H4 (cell line): ENCODE data around the gene FRMD8. TPM values are rescaled to one million over a fixed set of nuclear protein-coding genes. Genes with fewer than 3 reads are reported as not detected.

Source experiments
- DNase-seq: peaks from one replicate; pipeline ENCODE4 v3.0.0-alpha.2; 2015; ENCODE audit warnings: low spot score
- total RNA-seq: library from RNA; depleted of rRNA; stranded (reverse); fragments of >200 nt; shearing (Covaris generic); gene quantifications from 2 replicates; pipeline ENCODE4 v1.2.3, GENCODE V29; 2014

Gene FRMD8
- total RNA-seq, 1 experiment from 2014 or later, result 16.3 TPM

GRCh38 chr11:65392899-65393298, 6.5 kb downstream of the FRMD8 start:
- no peak for DNase-seq

- DNase-seq, result no peak
Measured at GRCh38 chr11:65393513-65394079, 7.2 kb downstream of the FRMD8 start.

DNA sequence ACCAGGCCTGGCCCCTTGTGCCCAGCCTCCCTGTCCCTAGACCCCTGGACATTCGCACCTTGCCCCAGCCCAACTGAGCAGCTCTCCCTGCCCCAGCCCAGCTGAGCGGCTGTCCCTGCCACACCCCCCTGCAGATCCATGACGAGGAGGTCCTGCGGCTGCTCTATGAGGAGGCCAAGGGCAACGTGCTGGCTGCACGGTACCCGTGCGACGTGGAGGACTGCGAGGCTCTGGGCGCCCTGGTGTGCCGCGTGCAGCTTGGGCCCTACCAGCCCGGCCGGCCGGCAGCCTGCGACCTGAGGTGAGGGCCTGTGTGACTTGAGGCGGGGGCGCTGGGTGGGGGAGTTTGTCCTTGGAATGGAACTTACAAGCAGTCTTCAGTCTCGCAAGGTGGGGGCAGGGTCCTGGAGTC, 7.7 kb downstream of the FRMD8 start:
- DNase-seq, result no peak

- no peak for DNase-seq
Measured at GRCh38 chr11:65395961-65396530, 9.6 kb downstream of the FRMD8 start.

DNA sequence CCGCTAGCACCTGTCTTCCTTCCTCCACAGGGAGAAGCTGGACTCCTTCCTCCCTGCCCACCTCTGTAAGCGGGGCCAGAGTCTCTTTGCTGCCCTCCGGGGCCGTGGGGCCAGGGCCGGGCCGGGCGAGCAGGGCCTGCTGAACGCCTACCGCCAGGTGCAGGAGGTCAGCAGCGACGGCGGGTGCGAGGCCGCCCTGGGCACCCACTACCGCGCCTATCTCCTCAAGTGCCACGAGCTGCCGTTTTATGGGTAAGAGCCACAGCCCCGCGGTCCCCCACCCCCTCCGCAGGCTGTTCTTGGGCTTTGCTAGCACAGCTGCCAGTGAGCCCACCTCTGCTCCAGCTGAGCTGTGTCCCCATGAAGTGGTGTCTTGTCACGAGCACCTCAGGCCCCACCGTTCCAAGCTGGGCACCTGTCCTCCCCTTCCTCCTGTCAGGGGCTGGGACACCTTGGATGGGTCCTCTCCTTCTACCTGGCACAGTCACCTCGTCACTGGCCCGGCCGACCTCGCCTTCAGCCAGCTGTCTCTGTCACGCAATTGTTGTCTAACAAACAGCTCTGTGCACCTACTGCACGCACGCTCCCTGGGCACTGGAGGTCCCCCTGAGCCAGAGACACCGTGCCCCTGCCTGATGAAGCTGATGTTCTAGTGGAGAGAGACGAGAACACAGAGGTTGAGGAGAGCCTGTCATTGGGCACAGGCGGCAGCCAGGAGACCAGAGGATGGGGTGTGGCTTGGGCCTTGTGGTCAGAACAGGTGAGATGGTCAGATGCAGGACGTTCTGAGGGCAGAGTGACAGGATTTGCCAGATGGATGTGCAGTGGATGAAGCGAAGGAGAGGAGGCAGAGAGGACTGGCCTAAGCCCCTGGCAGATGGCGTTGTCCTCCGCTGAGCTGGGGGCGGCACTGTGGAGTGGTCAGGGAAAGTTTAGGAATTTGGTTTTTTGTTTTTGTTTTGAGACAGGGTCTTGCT, 10.6 kb downstream of the FRMD8 start:
- no peak for DNase-seq

- no peak for DNase-seq
Measured at GRCh38 chr11:65398362-65398910, 12.0 kb downstream of the FRMD8 start.

DNA sequence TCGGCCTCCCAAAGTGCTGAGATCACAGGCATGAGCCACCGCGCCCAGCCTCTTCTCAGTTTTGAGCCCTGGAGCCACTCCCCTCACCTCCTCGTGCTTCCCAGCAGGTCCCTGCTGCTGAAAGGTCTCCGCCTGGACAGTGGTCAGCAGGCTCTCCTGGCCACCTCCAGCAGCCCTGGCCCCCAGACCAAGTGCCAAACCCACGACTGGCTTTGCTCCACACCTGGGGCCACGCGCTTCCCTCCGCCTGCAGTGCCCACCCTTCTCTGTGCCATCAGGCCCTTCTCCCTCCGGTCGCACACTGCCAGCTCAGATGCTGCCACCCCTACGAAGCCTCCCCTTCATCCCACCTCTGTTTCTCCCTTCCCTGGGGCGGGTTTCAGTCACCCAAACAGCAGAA, 12.8 kb downstream of the FRMD8 start:
- no peak for DNase-seq

DNA sequence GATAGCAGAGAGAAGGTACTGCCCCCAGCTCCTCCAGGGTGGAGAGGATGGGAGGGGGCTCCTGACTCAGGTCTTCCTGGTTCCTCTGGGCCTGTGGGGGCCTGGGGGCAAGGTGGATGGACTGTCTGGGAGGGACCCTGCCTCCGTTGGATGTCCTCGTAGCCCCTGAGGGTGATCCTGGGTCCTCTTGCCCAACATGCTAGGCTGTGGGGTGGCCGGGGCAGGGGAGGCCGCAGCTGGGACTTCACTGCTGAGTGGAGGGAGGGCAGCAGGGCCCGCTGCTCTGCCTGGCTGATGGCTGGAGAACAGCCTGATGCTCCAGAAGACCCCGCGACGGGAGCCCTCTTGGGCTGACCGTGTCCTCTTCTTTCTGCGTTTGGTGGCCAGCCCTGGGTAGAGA, 13.4 kb downstream of the FRMD8 start:
- DNase-seq, result no peak

- no peak for DNase-seq
Measured at GRCh38 chr11:65400307-65401072, 14.1 kb downstream of the FRMD8 start.

- DNase-seq, result no peak
Measured at GRCh38 chr11:65401073-65401802, 14.8 kb downstream of the FRMD8 start.

GRCh38 chr11:65401803-65402248, 15.4 kb downstream of the FRMD8 start:
- DNase-seq, result no peak

GRCh38 chr11:65402790-65403189, 16.4 kb downstream of the FRMD8 start:
- no peak for DNase-seq

DNA sequence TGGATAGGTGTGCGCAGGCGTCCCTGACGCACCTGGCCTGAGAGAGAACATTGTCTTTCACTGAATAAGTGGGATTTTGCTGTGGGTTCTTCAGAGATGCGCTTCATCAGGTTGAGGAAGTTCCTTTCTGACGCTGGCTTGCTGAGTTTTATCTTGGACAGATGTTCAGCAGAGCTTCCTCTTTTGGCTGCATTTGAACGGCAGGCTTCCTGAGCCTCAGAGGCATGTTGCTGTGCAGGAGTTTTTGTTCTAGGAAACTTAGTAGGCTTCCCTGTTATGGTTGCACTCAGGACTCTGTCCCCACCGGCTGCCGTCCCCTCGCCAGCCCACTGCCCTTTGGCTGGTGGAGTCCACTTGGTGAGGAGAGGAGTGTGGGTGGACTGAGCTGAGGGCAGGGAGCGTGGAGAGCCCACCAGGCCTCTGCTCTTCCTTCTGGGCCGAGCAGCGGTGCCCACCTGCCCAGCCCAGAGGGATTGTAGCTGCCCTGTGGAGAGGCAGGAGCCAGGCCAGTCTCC, 17.2 kb downstream of the FRMD8 start:
- no peak for DNase-seq

GRCh38 chr11:65404210-65404609, 17.8 kb downstream of the FRMD8 start:
- no peak for DNase-seq

DNA sequence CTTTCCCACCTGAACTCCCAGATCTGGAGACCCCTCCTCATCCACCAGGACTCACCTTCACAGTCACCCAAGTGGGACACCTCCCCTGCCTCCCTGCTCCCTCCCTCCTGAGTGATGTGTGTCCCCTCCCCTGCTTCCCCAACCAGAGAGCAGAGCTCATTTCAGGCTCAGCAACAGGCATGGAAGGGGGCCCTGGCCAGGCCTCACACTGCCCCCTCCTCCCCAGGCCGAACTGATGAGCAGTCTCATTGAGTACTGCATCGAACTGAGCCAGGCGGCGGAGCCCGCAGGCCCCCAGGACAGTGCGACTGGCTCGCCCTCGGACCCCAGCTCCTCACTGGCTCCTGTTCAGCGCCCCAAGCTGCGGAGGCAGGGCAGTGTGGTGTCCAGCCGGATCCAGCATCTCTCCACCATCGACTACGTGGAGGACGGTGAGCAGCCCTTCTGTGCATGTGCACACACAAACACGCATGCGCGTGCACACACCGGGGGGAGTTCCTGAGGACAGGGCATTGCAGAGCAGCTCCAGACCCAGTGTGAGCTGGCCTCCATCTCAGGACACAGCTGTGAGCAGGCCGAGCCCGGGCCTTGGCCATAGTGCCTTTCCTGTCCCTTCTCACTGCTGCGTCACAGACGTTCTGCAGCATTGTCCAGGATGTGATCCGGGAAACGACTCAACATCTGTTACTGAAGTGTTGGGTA, 18.4 kb downstream of the FRMD8 start:
- DNase-seq, result no peak

DNA sequence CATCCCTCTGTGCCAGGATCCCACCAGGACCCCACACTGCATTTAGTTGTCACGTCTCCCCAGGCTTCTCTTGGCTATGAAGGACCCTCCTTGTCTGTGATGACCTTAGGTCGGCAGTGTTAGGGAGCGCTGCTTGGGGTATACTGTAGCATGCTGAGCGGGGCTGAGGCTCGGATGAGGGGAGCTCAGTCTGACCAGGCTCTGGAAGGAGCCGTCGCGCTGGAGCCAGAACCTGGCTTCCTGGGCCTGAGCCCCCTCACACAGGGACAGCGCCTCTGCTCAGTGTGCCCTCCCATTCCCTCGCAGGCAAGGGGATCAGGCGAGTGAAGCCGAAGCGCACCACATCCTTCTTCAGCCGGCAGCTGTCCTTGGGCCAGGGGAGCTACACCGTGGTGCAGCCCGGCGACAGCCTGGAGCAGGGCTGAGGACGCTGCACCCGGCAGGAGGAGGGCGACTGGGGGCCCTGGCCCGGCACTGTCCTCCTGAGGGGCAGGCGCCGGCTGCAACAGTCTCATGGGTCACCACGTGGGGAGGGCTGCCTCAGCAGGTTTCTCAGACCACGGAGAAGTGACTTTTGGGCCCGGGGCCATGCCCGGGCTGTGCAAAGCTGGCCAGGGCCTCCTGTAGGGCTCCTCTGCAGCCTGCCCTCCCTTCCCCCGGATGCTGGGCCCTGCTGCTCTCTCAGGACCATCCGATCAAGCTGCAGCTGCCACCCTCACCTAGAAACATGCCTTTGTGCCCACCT, 24.7 kb downstream of the FRMD8 start:
- no peak for DNase-seq

- DNase-seq, result no peak
Measured at GRCh38 chr11:65411681-65412070, 25.2 kb downstream of the FRMD8 start.

GRCh38 chr11:65412271-65413076, 26.0 kb downstream of the FRMD8 start:
- DNase-seq, result no peak
